ENCODE results near the gene RBM20. TPM values are rescaled to one million over a fixed set of nuclear protein-coding genes. Genes with fewer than 3 reads are reported as not detected.

Gene RBM20
- total and polyA plus RNA-seq, 2 experiments from 2014 or later, result 0.05 to 0.17 TPM

- no peaks in the 10 kb centered on the region for H3K79me2 ChIP-seq (replicated peaks; ENCODE audit: insufficient read depth)
- H3K9me3 Mint-ChIP-seq, result no peaks in the 10 kb centered on the region; the same call in 2 of the 3 replicates
- no peak overlapping the region for H3K27ac ChIP-seq (ENCODE audit: low read depth)
- no peak overlapping the region for H3K4me3 ChIP-seq
- H2AFZ ChIP-seq, result no peak overlapping the region
- H3K9me2 ChIP-seq (ENCODE audit: insufficient read depth), result no peaks in the 10 kb centered on the region
- H4K20me1 ChIP-seq (replicated peaks; ENCODE audit: insufficient read depth), result no peaks in the 10 kb centered on the region
- H3K4me2 ChIP-seq, result no peak overlapping the region
- H3K36me3 ChIP-seq (ENCODE audit: insufficient read depth), result no peaks in the 10 kb centered on the region
- no peaks in the 10 kb centered on the region for H3F3A ChIP-seq (replicated peaks; ENCODE audit: low read depth)
- H3K4me1 ChIP-seq (ENCODE audit: insufficient read depth), result no peaks in the 10 kb centered on the region
- TF ChIP-seq, protein P1, sequence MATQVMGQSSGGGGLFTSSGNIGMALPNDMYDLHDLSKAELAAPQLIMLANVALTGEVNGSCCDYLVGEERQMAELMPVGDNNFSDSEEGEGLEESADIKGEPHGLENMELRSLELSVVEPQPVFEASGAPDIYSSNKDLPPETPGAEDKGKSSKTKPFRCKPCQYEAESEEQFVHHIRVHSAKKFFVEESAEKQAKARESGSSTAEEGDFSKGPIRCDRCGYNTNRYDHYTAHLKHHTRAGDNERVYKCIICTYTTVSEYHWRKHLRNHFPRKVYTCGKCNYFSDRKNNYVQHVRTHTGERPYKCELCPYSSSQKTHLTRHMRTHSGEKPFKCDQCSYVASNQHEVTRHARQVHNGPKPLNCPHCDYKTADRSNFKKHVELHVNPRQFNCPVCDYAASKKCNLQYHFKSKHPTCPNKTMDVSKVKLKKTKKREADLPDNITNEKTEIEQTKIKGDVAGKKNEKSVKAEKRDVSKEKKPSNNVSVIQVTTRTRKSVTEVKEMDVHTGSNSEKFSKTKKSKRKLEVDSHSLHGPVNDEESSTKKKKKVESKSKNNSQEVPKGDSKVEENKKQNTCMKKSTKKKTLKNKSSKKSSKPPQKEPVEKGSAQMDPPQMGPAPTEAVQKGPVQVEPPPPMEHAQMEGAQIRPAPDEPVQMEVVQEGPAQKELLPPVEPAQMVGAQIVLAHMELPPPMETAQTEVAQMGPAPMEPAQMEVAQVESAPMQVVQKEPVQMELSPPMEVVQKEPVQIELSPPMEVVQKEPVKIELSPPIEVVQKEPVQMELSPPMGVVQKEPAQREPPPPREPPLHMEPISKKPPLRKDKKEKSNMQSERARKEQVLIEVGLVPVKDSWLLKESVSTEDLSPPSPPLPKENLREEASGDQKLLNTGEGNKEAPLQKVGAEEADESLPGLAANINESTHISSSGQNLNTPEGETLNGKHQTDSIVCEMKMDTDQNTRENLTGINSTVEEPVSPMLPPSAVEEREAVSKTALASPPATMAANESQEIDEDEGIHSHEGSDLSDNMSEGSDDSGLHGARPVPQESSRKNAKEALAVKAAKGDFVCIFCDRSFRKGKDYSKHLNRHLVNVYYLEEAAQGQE (IDR thresholded peaks at IDR 0.05; ENCODE audit: unreplicated experiment), result no peak
- TF ChIP-seq CREB1 (CRISPR knock-in tag; IDR thresholded peaks at IDR 0.05; ENCODE audit: low read depth) (no peak), JUNB (IDR thresholded peaks at IDR 0.05; ENCODE audit: unreplicated experiment) (no peak), EZH2 (IDR thresholded peaks at IDR 0.05; ENCODE audit: low read depth, unreplicated experiment) (no peak), CTCF (conservative IDR thresholded peaks at IDR 0.05; ENCODE audit: low read depth in 2 of 2) (no peak), ZNF114 (CRISPR knock-in tag; IDR thresholded peaks at IDR 0.05) (no peak), STAT1 (IDR thresholded peaks at IDR 0.05; ENCODE audit: unreplicated experiment) (no peak), ZNF331 (CRISPR knock-in tag; IDR thresholded peaks at IDR 0.05; ENCODE audit: low read depth) (no peak), POLR2AphosphoS5 (IDR thresholded peaks at IDR 0.05; ENCODE audit: low read depth) (no peak), NANOG (IDR thresholded peaks at IDR 0.05; ENCODE audit: borderline replicate concordance) (no peak), EZH2phosphoT487 (IDR thresholded peaks at IDR 0.05; ENCODE audit: unreplicated experiment) (no peak)
- TF ChIP-seq, protein P2, sequence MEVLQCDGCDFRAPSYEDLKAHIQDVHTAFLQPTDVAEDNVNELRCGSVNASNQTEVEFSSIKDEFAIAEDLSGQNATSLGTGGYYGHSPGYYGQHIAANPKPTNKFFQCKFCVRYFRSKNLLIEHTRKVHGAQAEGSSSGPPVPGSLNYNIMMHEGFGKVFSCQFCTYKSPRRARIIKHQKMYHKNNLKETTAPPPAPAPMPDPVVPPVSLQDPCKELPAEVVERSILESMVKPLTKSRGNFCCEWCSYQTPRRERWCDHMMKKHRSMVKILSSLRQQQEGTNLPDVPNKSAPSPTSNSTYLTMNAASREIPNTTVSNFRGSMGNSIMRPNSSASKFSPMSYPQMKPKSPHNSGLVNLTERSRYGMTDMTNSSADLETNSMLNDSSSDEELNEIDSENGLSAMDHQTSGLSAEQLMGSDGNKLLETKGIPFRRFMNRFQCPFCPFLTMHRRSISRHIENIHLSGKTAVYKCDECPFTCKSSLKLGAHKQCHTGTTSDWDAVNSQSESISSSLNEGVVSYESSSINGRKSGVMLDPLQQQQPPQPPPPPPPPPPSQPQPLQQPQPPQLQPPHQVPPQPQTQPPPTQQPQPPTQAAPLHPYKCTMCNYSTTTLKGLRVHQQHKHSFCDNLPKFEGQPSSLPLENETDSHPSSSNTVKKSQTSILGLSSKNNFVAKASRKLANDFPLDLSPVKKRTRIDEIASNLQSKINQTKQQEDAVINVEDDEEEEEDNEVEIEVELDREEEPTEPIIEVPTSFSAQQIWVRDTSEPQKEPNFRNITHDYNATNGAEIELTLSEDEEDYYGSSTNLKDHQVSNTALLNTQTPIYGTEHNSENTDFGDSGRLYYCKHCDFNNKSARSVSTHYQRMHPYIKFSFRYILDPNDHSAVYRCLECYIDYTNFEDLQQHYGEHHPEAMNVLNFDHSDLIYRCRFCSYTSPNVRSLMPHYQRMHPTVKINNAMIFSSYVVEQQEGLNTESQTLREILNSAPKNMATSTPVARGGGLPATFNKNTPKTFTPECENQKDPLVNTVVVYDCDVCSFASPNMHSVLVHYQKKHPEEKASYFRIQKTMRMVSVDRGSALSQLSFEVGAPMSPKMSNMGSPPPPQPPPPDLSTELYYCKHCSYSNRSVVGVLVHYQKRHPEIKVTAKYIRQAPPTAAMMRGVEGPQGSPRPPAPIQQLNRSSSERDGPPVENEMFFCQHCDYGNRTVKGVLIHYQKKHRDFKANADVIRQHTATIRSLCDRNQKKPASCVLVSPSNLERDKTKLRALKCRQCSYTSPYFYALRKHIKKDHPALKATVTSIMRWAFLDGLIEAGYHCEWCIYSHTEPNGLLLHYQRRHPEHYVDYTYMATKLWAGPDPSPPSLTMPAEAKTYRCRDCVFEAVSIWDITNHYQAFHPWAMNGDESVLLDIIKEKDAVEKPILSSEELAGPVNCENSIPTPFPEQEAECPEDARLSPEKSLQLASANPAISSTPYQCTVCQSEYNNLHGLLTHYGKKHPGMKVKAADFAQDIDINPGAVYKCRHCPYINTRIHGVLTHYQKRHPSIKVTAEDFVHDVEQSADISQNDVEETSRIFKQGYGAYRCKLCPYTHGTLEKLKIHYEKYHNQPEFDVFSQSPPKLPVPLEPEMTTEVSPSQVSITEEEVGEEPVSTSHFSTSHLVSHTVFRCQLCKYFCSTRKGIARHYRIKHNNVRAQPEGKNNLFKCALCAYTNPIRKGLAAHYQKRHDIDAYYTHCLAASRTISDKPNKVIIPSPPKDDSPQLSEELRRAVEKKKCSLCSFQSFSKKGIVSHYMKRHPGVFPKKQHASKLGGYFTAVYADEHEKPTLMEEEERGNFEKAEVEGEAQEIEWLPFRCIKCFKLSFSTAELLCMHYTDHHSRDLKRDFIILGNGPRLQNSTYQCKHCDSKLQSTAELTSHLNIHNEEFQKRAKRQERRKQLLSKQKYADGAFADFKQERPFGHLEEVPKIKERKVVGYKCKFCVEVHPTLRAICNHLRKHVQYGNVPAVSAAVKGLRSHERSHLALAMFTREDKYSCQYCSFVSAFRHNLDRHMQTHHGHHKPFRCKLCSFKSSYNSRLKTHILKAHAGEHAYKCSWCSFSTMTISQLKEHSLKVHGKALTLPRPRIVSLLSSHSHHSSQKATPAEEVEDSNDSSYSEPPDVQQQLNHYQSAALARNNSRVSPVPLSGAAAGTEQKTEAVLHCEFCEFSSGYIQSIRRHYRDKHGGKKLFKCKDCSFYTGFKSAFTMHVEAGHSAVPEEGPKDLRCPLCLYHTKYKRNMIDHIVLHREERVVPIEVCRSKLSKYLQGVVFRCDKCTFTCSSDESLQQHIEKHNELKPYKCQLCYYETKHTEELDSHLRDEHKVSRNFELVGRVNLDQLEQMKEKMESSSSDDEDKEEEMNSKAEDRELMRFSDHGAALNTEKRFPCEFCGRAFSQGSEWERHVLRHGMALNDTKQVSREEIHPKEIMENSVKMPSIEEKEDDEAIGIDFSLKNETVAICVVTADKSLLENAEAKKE (CRISPR knock-in tag; IDR thresholded peaks at IDR 0.05), result no peak
- TF ChIP-seq, protein P3, sequence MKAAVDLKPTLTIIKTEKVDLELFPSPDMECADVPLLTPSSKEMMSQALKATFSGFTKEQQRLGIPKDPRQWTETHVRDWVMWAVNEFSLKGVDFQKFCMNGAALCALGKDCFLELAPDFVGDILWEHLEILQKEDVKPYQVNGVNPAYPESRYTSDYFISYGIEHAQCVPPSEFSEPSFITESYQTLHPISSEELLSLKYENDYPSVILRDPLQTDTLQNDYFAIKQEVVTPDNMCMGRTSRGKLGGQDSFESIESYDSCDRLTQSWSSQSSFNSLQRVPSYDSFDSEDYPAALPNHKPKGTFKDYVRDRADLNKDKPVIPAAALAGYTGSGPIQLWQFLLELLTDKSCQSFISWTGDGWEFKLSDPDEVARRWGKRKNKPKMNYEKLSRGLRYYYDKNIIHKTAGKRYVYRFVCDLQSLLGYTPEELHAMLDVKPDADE (IDR thresholded peaks at IDR 0.05), result no peak
- H3K36me3 Mint-ChIP-seq (ENCODE audit: low read depth), result no peaks in the 10 kb centered on the region
- H3K27ac Mint-ChIP-seq, result no peak overlapping the region
- 0 out of 2 replicates have a peak, but pooled peaks cover under 1% of the 10 kb centered on the region for H3K27me3 ChIP-seq (ENCODE audit: insufficient read depth)
- H3K27me3 Mint-ChIP-seq (ENCODE audit: insufficient read depth, low read depth, poor library complexity), result peaks cover 4% of the 10 kb centered on the region
- ATAC-seq (no peak), DNase-seq (ENCODE audit: low spot score) (no peak)
- H3K4me3 Mint-ChIP-seq, result no peak overlapping the region
- peaks cover 8% of the 10 kb centered on the region; the same call in 1 of the 3 replicates for H3K4me1 Mint-ChIP-seq
These were observed 17.2 kb downstream of the RBM20 start for GRCh38 chr10:110661292-110661691.

Data from GM23338 (cell line).